HG02970 (cell line): ENCODE results near the gene PLOD2.

Experiments
- ATAC-seq: cut with Tn5 transposase; IDR thresholded peaks from one replicate; pipeline ENCODE4 v1.9.1; 2021; ENCODE audit warnings: mild to moderate bottlenecking, moderate library complexity, moderate number of reproducible peaks; ENCODE audit not compliant: unreplicated experiment, low FRiP score

Gene PLOD2

GRCh38 chr3:146166826-146167225 is 5.8 kb upstream of the PLOD2 start:
- ATAC-seq: no peak

GRCh38 chr3:146166415-146166821 is 5.4 kb upstream of the PLOD2 start:
- ATAC-seq: no peak

GRCh38 chr3:146165877-146166276 is 4.9 kb upstream of the PLOD2 start:
- ATAC-seq: no peak

GRCh38 chr3:146164971-146165769 is 4.2 kb upstream of the PLOD2 start:
- no peak for ATAC-seq

GRCh38 chr3:146164506-146164905 is 3.5 kb upstream of the PLOD2 start:
- ATAC-seq: no peak

DNA sequence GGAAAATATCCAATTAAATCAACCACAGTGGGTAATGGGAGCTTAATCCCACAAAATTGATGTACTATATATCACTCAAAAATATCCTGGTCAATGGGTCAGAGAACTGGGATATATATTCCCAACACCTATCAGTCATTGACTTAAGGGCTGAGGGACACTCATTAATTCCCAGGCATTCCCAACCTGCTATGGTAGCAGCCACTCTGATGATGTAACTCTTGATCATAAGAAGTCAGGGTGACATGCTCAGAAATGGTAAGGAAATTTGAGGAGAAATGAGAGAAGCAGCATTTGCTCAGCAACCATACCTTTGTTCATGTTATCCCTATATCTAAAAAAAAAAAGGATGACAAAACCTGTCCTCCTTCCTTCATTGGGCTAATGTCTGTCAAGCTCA is 3.1 kb upstream of the PLOD2 start:
- ATAC-seq: no peak

GRCh38 chr3:146163584-146163983 is 2.6 kb upstream of the PLOD2 start:
- no peak for ATAC-seq

GRCh38 chr3:146162561-146162960 is 1.6 kb upstream of the PLOD2 start:
- no peak for ATAC-seq

- ATAC-seq: no peak
Observed at GRCh38 chr3:146161663-146162002, 649 bp upstream of the PLOD2 start.

DNA sequence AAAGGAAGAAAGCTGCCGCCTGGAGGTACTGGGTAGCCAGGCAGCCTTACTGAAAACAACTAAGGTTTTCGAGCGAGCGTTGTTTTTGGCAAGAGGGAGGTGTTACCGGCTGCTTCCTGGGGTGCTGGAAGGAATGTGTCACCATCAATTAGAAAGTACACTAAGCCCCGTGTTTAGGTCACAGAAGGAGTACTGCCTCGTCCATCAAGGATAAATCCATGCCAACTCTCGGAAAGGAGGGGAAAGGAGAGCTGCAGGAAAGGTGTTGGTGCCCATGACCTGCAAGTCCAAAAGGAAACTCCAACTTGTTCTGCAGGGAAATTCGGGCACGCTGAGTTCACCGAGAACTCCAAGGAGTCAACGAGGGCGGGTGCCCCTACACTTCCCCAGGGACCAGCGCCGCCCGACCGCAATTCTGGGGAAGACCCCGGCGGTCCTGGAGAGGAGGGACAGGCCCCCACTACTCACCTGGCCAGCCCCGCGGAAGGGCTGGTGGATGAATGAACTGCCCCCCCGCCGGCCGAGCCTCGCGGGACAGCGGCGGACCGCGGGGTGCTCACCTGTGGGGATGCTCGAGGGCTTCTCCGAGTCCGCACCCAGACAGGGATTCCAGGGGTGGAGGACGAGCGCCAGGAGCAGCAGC is 542 bp downstream of the PLOD2 start:
- ATAC-seq: peak; percentile 25

- ATAC-seq: no peak
Observed at GRCh38 chr3:146159616-146160320, 1.2 kb downstream of the PLOD2 start.

DNA sequence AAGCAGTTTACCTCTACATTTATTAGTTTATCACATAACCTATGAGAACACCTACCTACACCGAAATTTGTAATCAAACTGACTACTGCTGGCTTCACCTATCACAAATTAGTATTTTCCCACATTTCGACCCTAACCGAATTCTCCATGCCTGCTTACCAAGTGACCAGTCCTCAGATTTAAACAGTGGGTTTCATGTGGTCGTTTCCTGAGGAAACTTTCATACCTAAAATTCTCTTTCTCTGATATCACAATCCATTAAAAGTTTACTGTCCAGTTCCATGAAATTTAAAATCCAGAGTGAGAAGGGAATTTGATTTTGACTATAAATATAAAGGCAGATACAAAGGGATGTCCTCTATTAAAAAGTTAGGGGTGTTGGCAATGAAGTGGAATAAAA is 1.9 kb downstream of the PLOD2 start:
- no peak for ATAC-seq

GRCh38 chr3:146157325-146158060 is 3.5 kb downstream of the PLOD2 start:
- no peak for ATAC-seq

DNA sequence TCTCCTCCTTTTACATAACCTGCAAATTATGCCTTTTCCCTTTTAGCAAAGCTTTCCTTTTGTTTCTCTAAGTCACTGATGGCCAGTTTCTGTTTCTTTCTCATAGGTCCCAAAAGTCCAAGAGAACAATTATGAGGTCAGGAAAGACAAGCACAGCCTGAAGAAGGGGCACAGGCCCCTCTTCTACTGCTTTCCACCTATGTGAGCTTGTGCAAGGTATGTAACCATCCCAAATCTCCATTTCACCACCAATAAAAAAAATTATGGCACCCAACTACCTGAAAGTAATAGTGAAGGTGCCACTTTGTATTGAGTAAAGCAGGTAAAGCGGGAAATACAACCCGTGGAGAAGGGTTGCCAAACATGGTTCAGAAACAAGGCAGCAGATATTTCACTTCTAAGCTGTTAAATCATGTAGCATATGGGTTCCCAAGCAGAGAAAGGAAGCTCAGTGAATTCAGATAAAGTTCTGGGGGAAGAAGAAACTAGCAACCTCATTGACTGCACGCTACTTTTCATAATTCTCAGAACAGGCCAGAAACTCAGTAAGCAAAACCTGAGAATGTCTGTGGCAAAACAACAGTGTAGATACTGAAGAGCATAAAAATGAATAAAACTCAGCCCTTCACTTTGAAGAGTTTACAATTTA is 4.2 kb downstream of the PLOD2 start:
- ATAC-seq: no peak

GRCh38 chr3:146156095-146156494 is 4.9 kb downstream of the PLOD2 start:
- ATAC-seq: no peak

DNA sequence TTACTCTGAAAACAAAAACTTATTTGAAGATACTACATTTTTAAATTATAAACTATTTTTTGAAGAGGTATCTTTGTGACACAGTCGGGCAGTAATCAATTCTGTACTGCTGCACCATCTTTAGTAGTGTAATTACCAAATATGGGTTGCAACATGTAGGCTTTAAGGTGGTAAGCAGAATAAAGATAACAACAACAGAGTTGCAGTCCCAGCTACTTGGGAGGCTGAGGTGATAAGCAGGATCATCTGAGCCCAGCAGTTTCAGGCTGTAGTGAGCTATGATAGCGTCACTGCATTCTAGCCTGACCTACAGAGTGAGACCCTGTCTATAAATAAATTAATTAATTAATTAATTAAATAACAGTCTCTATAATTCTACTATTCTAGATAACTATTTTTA is 6.0 kb downstream of the PLOD2 start:
- ATAC-seq: no peak

GRCh38 chr3:146154316-146154715 is 6.7 kb downstream of the PLOD2 start:
- ATAC-seq: no peak

- ATAC-seq: no peak
Observed at GRCh38 chr3:146153429-146153828, 7.6 kb downstream of the PLOD2 start.

- no peak for ATAC-seq
Observed at GRCh38 chr3:146152834-146153233, 8.2 kb downstream of the PLOD2 start.

GRCh38 chr3:146148468-146148931 is 12.5 kb downstream of the PLOD2 start:
- no peak for ATAC-seq
